GM12878 (cell line): ENCODE results near the gene MAL.

Experiments
- ATF7 ChIP-seq: fragments of 450-650 bp; IDR thresholded peaks from 2 replicates; pipeline ENCODE4 v1.6.1; 2016; ENCODE audit warnings: low read depth, mild to moderate bottlenecking
- EP300 ChIP-seq, 2 experiments: fragments of 150-350 bp in 1 of 2; IDR thresholded peaks; 2 replicates each; pipeline ENCODE4 v1.6.1; 2011 to 2012; ENCODE audit warnings: low read depth in 2 of 2, low read length in 2 of 2, borderline replicate concordance in 1 of 2, improper control_type of control experiment in 1 of 2, inconsistent platforms in 1 of 2; ENCODE audit not compliant: control insufficient read depth in 1 of 2
- ETV6 ChIP-seq, 2 experiments: fragments of 450-650 bp in 1 of 2; IDR thresholded peaks in 1 of 2; conservative IDR thresholded peaks in 1 of 2; 2 replicates each; pipeline ENCODE4 v1.6.1; 2014; ENCODE audit warnings: antibody characterized with exemption in 1 of 2, borderline replicate concordance in 1 of 2, low read depth in 1 of 2, mild to moderate bottlenecking in 1 of 2, moderate library complexity in 1 of 2
- EZH2 ChIP-seq: IDR thresholded peaks from 2 replicates; pipeline ENCODE4 v1.6.1; 2012; ENCODE audit warnings: low read depth, mild to moderate bottlenecking, control low read depth, inconsistent platforms, low read length, borderline replicate concordance; ENCODE audit not compliant: control insufficient read depth
- MXI1 ChIP-seq: fragments of 150-350 bp; IDR thresholded peaks from 2 replicates; pipeline ENCODE4 v1.6.1; 2011; ENCODE audit warnings: low read depth, mild to moderate bottlenecking, inconsistent platforms, low read length, improper control_type of control experiment
- NFYA ChIP-seq: IDR thresholded peaks from 2 replicates; pipeline ENCODE4 v1.6.1; 2011; ENCODE audit warnings: low read depth, mild to moderate bottlenecking, low read length, improper control_type of control experiment, borderline replicate concordance
- NKRF ChIP-seq: fragments of 450-650 bp; conservative IDR thresholded peaks from 2 replicates; pipeline ENCODE4 v1.6.1; 2017; ENCODE audit warnings: mild to moderate bottlenecking, moderate library complexity
- ZNF622 ChIP-seq: fragments of 450-650 bp; IDR thresholded peaks from 2 replicates; pipeline ENCODE4 v1.6.1; 2017; ENCODE audit warnings: mild to moderate bottlenecking, inconsistent platforms
- TF ChIP-seq, protein P1 (sequence below): IDR thresholded peaks from 2 replicates; pipeline ENCODE4 v1.6.1; 2012; ENCODE audit warnings: mild to moderate bottlenecking, low read depth, low read length

- TF ChIP-seq MXI1: no peak
- TF ChIP-seq NFYA: no peak
- TF ChIP-seq ATF7: no peak
- no peak for TF ChIP-seq EP300 (IDR thresholded peaks at IDR 0.05; ENCODE audit: borderline replicate concordance in 1 of 2, control insufficient read depth in 1 of 2, low read depth in 2 of 2, low read length in 2 of 2)
- no peak for TF ChIP-seq EZH2
- TF ChIP-seq NKRF: no peak
- TF ChIP-seq ZNF622: no peak
- TF ChIP-seq ETV6 (conservative IDR thresholded peaks at IDR 0.05 in 1 of 2, IDR thresholded peaks at IDR 0.05 in 1 of 2; ENCODE audit: borderline replicate concordance in 1 of 2, low read depth in 1 of 2): no peak
- TF ChIP-seq, protein P1, sequence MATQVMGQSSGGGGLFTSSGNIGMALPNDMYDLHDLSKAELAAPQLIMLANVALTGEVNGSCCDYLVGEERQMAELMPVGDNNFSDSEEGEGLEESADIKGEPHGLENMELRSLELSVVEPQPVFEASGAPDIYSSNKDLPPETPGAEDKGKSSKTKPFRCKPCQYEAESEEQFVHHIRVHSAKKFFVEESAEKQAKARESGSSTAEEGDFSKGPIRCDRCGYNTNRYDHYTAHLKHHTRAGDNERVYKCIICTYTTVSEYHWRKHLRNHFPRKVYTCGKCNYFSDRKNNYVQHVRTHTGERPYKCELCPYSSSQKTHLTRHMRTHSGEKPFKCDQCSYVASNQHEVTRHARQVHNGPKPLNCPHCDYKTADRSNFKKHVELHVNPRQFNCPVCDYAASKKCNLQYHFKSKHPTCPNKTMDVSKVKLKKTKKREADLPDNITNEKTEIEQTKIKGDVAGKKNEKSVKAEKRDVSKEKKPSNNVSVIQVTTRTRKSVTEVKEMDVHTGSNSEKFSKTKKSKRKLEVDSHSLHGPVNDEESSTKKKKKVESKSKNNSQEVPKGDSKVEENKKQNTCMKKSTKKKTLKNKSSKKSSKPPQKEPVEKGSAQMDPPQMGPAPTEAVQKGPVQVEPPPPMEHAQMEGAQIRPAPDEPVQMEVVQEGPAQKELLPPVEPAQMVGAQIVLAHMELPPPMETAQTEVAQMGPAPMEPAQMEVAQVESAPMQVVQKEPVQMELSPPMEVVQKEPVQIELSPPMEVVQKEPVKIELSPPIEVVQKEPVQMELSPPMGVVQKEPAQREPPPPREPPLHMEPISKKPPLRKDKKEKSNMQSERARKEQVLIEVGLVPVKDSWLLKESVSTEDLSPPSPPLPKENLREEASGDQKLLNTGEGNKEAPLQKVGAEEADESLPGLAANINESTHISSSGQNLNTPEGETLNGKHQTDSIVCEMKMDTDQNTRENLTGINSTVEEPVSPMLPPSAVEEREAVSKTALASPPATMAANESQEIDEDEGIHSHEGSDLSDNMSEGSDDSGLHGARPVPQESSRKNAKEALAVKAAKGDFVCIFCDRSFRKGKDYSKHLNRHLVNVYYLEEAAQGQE: no peak
Measured at GRCh38 chr2:95032868-95033603, 7.5 kb downstream of the MAL start.
